Neural cell (in vitro differentiated cells): ENCODE results near the gene VGLL2. TPM values are rescaled to one million over a fixed set of nuclear protein-coding genes. Genes with fewer than 3 reads are reported as not detected.

Experiments
- H2AFZ ChIP-seq: fragments of 200-600, 300-800 bp; sonication (generic), shearing (Covaris generic); 2 replicates; pipeline ENCODE4 v1.6.0; 2014; ENCODE audit warnings: low read depth, mild to moderate bottlenecking, antibody characterized with exemption, low read length, moderate library complexity
- H3F3A ChIP-seq: fragments of 200-600 bp; shearing (Covaris generic); 2 replicates; pipeline ENCODE4 v1.6.1; 2016; ENCODE audit warnings: mild to moderate bottlenecking, moderate library complexity, mixed read lengths, antibody characterized with exemption, low read length; ENCODE audit not compliant: insufficient read depth, poor library complexity, severe bottlenecking
- H3K27ac ChIP-seq: fragments of 200-600, 300-800 bp; sonication (generic), shearing (Covaris generic); 2 replicates; pipeline ENCODE4 v1.5.1; 2014; ENCODE audit warnings: mild to moderate bottlenecking, low read length, moderate library complexity
- H3K27me3 ChIP-seq: fragments of 300-800, 200-600 bp; sonication (generic), shearing (Covaris generic); 2 replicates; pipeline ENCODE4 v1.6.0; 2014; ENCODE audit warnings: mild to moderate bottlenecking, low read depth, low read length, moderate library complexity; ENCODE audit not compliant: insufficient read depth
- H3K36me3 ChIP-seq: fragments of 300-800, 200-600 bp; sonication (generic), shearing (Covaris generic); 2 replicates; pipeline ENCODE4 v1.5.1; 2014; ENCODE audit warnings: mild to moderate bottlenecking, antibody characterized with exemption, low read length, moderate library complexity; ENCODE audit not compliant: insufficient read depth
- H3K4me2 ChIP-seq: fragments of 300-800, 200-600 bp; sonication (generic), shearing (Covaris generic); 2 replicates; pipeline ENCODE4 v1.6.0; 2014; ENCODE audit warnings: mild to moderate bottlenecking, low read length
- H3K4me3 ChIP-seq: fragments of 300-800, 200-600 bp; sonication (generic), shearing (Covaris generic); 2 replicates; pipeline ENCODE4 v1.5.1; 2014; ENCODE audit warnings: mild to moderate bottlenecking, low read length, moderate library complexity
- H3K79me2 ChIP-seq: fragments of 200-600 bp; shearing (Covaris generic); replicated peaks from 2 replicates; pipeline ENCODE4 v1.6.0; 2014; ENCODE audit warnings: mild to moderate bottlenecking, low read length, moderate library complexity; ENCODE audit not compliant: insufficient read depth
- H3K9ac ChIP-seq: fragments of 300-800, 200-600 bp; sonication (generic), shearing (Covaris generic); 2 replicates; pipeline ENCODE4 v1.6.1; 2016; ENCODE audit warnings: mild to moderate bottlenecking, low read length, mixed read lengths
- H3K9me2 ChIP-seq: fragments of 200-600 bp; shearing (Covaris generic); 2 replicates; pipeline ENCODE4 v1.6.1; 2016; ENCODE audit warnings: mild to moderate bottlenecking, low read length, mixed read lengths; ENCODE audit not compliant: insufficient read depth
- H3K9me3 ChIP-seq: fragments of 200-600, 300-800 bp; sonication (generic), shearing (Covaris generic); 2 replicates; pipeline ENCODE4 v1.6.1; 2016; ENCODE audit warnings: mild to moderate bottlenecking, mixed run types, low read length, moderate library complexity, mixed read lengths
- H4K20me1 ChIP-seq: fragments of 200-600 bp; shearing (Covaris generic); 2 replicates; pipeline ENCODE4 v1.6.1; 2016; ENCODE audit warnings: mild to moderate bottlenecking, mixed run types; ENCODE audit not compliant: insufficient read depth
- CTCF ChIP-seq: fragments of 450-650 bp; IDR thresholded peaks from 2 replicates; pipeline ENCODE4 v1.5.1; 2014; ENCODE audit warnings: antibody characterized with exemption, mild to moderate bottlenecking, moderate library complexity; ENCODE audit not compliant: poor library complexity, severe bottlenecking
- EP300 ChIP-seq: fragments of 450-650 bp; conservative IDR thresholded peaks from 2 replicates; pipeline ENCODE4 v1.6.1; 2014; ENCODE audit warnings: antibody characterized with exemption, mild to moderate bottlenecking, moderate library complexity; ENCODE audit not compliant: poor library complexity, severe bottlenecking
- EZH2 ChIP-seq: fragments of 200-600, 300-800 bp; shearing (Covaris generic), sonication (generic); IDR thresholded peaks from 2 replicates; pipeline ENCODE4 v1.6.1; 2014; ENCODE audit warnings: antibody characterized with exemption, low read length, borderline replicate concordance, mild to moderate bottlenecking; ENCODE audit not compliant: insufficient read depth, poor library complexity, severe bottlenecking
- MXI1 ChIP-seq: fragments of 450-650 bp; conservative IDR thresholded peaks from 2 replicates; pipeline ENCODE4 v1.6.1; 2014; ENCODE audit warnings: antibody characterized with exemption, mild to moderate bottlenecking; ENCODE audit not compliant: poor library complexity, severe bottlenecking
- POLR2AphosphoS5 ChIP-seq: IDR thresholded peaks from 2 replicates; pipeline ENCODE4 v1.6.1; 2012
- RAD21 ChIP-seq: fragments of 450-650 bp; conservative IDR thresholded peaks from 2 replicates; pipeline ENCODE4 v1.6.1; 2014; ENCODE audit warnings: antibody characterized with exemption, mild to moderate bottlenecking, moderate library complexity
- REST ChIP-seq: IDR thresholded peaks from 2 replicates; pipeline ENCODE4 v1.6.1; 2012; ENCODE audit warnings: borderline replicate concordance
- SMC3 ChIP-seq: fragments of 450-650 bp; conservative IDR thresholded peaks from 2 replicates; pipeline ENCODE4 v1.6.1; 2014; ENCODE audit warnings: antibody characterized with exemption, mild to moderate bottlenecking, moderate library complexity; ENCODE audit not compliant: poor library complexity
- TAF1 ChIP-seq: IDR thresholded peaks from 2 replicates; pipeline ENCODE4 v1.6.1; 2012; ENCODE audit warnings: low read depth
- polyA plus RNA-seq: library from polyadenylated mRNA; depleted of rRNA; stranded (reverse); fragments of >200 nt; gene quantifications from 2 replicates; pipeline ENCODE4 v1.2.3, GENCODE V29; 2014

The VGLL2 gene
- polyA plus RNA-seq, 1 donor from 2014 or later, result not detected

DNA sequence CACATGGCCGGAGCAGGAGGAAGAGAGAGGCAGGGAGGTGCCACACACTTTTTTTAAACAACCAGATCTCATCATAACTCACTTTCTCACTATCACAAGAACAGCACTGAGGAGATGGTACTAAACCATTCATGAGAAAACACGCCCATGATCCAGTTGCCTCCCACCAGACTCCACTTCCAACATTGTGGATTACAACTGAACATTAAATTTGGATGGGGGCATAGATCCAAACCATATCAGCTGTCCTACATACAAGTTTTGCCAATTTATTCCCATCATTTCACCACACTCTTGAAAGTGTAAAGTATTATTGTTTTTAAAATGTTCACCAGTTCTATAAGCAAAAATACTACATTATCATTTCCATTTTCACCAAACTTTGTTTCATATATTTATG lies 33.9 kb upstream of the VGLL2 start:
- H3K27me3 ChIP-seq, result no peaks in the 10 kb centered on the region
- H3K4me3 ChIP-seq, result no peak overlapping the region
- no peaks in the 10 kb centered on the region for H3K9me2 ChIP-seq
- no peak overlapping the region for H3K4me2 ChIP-seq
- no peaks in the 10 kb centered on the region for H3K79me2 ChIP-seq
- H3K36me3 ChIP-seq, result no peaks in the 10 kb centered on the region
- H3K9ac ChIP-seq, result no peak overlapping the region
- H2AFZ ChIP-seq, result no peak overlapping the region
- no peaks in the 10 kb centered on the region for H3K9me3 ChIP-seq
- no peak overlapping the region for H3K27ac ChIP-seq
- no peak for TF ChIP-seq MXI1
- no peak for TF ChIP-seq POLR2AphosphoS5
- TF ChIP-seq RAD21, result no peak
- TF ChIP-seq SMC3, result no peak
- TF ChIP-seq TAF1, result no peak
- TF ChIP-seq EZH2, result no peak
- TF ChIP-seq CTCF, result no peak
- no peaks in the 10 kb centered on the region for H3F3A ChIP-seq
- H4K20me1 ChIP-seq, result no peaks in the 10 kb centered on the region

GRCh38 chr6:117232196-117232595 lies 33.2 kb upstream of the VGLL2 start:
- Histone ChIP-seq H3K9me2 (no peaks in the 10 kb centered on the region), H3K27ac (peak overlapping the region; percentile 21), H3F3A (no peaks in the 10 kb centered on the region), H3K36me3 (no peaks in the 10 kb centered on the region), H3K79me2 (no peaks in the 10 kb centered on the region), H3K4me2 (no peak overlapping the region), H3K27me3 (no peaks in the 10 kb centered on the region), H2AFZ (no peak overlapping the region), H3K4me3 (no peak overlapping the region), H4K20me1 (no peaks in the 10 kb centered on the region), H3K9ac (no peak overlapping the region), H3K9me3 (no peaks in the 10 kb centered on the region)
- TF ChIP-seq MXI1, result no peak
- no peak for TF ChIP-seq POLR2AphosphoS5
- no peak for TF ChIP-seq EZH2
- no peak for TF ChIP-seq EP300
- no peak for TF ChIP-seq CTCF

DNA sequence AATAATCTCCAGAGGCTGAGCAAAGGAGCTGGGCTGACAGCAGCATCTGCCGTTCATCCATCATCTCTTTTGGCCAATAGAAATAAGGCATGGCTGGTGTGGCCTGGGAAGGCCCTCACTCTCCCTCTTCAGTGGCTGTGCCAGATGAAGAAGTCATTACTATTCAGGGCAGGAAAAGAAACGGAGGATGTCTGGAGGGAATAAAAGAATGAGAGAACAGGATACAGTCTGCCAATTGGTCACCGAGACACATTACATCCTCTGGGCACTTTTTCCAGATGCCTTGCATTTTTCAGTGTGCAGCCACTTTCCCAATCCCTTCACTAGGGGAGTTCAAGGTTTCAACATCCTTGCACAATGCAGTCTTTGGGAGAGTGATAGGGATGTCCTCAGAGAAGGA lies 32.2 kb upstream of the VGLL2 start:
- H3K4me3 ChIP-seq, result no peak overlapping the region
- no peaks in the 10 kb centered on the region for H3K9me2 ChIP-seq
- H3K36me3 ChIP-seq, result no peaks in the 10 kb centered on the region
- no peaks in the 10 kb centered on the region for H3F3A ChIP-seq
- H4K20me1 ChIP-seq, result no peaks in the 10 kb centered on the region
- no peak overlapping the region for H3K27ac ChIP-seq
- no peak overlapping the region for H3K4me2 ChIP-seq
- H2AFZ ChIP-seq, result no peak overlapping the region
- H3K27me3 ChIP-seq, result no peaks in the 10 kb centered on the region
- H3K79me2 ChIP-seq, result no peaks in the 10 kb centered on the region
- H3K9me3 ChIP-seq, result no peaks in the 10 kb centered on the region
- no peak for TF ChIP-seq RAD21
- TF ChIP-seq SMC3, result no peak
- TF ChIP-seq CTCF, result no peak
- no peak for TF ChIP-seq REST
- H3K9ac ChIP-seq, result no peak overlapping the region
